DMS53 (cell line): ENCODE data around the gene FAM174C.
A peak's percentile ranks its signal among the peaks of the same experiment; 100 is the strongest.
"Not testable (repeated sequence)": the region's sequence is repeated elsewhere in the genome, so short reads cannot be mapped to it uniquely, and the experiment has no call there.

ENCODE experiments used
- DNase-seq: peaks from one replicate; lab custom pipeline; 2025; lab: John Stamatoyannopoulos, UW

FAM174C gene

DNA sequence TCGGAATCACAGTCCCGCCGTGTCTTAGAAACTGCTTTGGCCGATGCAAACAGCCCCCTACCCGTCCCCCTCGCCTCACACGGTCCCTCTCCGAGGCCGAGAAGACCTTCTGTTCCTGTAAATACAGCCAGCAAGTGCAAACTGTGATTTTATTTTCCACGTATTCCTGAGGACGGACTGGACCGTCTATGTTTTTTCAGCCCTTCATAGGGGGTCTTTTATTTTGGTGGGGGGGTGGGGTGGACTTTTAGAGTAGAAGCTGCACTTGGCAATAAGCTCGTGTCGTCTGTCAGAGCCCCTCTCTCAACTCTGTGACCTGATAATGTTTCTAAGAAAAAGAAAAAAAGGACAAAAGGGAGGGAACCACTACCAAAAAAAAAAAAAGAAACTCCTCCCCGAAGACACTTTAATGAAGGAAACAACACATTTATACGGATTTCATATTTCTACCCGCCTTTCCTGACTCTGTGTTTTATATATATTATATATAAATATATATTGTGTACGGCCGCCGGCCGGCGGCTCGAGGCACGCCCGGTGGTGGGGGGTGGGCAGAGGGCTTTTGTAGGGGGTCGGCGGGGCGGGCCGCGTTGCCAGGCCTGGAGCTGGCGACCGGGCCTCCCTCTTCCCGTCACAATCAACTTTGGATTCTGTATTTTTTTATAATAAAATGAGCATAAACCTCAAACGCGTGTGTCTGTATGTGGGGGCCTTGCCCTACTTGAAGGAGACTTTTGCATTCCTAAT lies 25.6 kb downstream of the FAM174C start:
- DNase-seq: no peak

- DNase-seq: no peak
Measured at GRCh38 chr19:1302533-1303239, 27.4 kb downstream of the FAM174C start.

- peak; percentile 76 for DNase-seq
Measured at GRCh38 chr19:1304197-1304924, 29.0 kb downstream of the FAM174C start.

DNA sequence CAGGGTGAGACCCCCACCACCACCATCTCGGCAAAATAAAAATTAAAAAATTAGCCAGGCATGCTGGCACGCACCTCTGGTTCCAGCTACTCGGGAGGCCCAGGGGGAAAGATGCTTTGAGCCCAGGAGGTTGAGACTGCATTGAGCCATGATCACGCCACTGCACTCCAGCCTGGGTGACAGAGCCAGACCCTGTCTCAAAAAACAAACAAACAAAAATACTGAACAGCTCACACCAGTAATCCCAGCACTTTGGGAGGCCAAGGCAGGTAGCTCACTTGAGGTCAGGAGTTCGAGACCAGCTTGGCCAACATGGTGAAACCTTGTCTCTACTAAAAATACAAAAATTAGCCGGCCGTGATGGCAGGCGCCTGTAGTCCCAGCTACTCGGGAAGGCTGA lies 30.0 kb downstream of the FAM174C start:
- not testable (repeated sequence) for DNase-seq

GRCh38 chr19:1307320-1307719 lies 32.0 kb downstream of the FAM174C start:
- no peak for DNase-seq

GRCh38 chr19:1307755-1308303 lies 32.5 kb downstream of the FAM174C start:
- DNase-seq: peak; percentile 26

DNA sequence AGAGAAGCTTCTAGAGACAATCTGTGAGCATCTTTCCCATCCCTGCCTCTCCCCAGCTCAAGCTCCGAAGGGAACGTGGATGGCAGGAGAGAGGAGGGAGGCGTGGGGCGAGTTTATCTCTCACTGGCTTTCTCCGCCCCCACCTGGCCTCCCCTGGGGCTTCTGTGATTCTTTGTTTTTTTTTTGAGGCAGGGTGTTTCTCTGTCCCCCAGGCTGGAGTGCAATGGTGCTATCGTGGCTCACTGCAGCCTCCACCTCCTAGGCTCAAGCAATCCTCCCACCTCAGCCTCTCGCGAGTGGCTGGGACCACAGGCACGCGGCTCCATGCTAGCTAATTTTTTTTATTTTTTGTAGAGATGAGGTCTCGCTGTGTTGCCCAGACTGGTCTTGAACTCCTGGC lies 33.4 kb downstream of the FAM174C start:
- DNase-seq: no peak

DNA sequence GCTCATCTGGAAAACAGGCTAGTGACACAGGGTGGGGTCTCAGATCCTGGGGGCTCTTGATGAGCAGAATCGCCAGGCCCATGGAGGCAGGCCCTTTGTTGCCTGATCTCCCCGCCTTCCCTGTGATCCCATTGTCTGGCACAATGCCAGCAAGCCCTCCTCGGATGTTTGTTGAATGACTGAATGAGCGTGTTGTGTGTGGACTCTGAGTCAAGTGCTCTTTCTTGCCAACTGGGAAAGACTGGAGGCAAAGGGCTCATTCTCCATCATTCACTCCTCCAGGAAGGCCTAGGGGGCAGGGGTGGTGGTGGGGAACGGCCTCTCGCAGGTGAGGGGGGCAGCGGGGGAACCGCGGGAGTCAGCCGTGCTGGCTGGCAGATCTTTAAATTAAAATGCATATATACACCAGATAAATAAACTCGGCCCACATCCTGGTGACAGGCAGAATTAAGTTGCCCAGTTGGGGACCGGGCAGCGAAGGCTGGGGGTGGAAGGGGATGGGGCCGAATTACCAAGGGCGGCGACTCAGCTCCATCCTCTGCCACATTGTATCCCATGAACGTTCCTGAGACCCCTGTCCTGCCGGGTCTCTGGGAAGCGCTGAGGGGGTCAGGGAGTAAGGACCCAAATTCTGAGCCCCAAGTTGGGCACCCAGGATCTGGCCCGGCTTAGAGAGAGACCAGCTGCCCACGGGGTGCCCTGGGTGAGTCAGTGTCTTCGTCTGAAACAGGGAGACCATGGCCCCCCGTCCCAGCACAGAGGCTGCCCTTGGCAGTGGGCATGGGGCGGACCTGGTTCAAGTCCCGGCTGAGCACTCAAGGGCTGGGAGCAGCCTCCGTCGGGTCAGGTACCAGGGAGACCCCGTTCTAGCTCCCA lies 34.9 kb downstream of the FAM174C start:
- DNase-seq: no peak

GRCh38 chr19:1310853-1311180 lies 35.5 kb downstream of the FAM174C start:
- no peak for DNase-seq

- peak; percentile 59 for DNase-seq
Measured at GRCh38 chr19:1311543-1312091, 36.3 kb downstream of the FAM174C start.

DNA sequence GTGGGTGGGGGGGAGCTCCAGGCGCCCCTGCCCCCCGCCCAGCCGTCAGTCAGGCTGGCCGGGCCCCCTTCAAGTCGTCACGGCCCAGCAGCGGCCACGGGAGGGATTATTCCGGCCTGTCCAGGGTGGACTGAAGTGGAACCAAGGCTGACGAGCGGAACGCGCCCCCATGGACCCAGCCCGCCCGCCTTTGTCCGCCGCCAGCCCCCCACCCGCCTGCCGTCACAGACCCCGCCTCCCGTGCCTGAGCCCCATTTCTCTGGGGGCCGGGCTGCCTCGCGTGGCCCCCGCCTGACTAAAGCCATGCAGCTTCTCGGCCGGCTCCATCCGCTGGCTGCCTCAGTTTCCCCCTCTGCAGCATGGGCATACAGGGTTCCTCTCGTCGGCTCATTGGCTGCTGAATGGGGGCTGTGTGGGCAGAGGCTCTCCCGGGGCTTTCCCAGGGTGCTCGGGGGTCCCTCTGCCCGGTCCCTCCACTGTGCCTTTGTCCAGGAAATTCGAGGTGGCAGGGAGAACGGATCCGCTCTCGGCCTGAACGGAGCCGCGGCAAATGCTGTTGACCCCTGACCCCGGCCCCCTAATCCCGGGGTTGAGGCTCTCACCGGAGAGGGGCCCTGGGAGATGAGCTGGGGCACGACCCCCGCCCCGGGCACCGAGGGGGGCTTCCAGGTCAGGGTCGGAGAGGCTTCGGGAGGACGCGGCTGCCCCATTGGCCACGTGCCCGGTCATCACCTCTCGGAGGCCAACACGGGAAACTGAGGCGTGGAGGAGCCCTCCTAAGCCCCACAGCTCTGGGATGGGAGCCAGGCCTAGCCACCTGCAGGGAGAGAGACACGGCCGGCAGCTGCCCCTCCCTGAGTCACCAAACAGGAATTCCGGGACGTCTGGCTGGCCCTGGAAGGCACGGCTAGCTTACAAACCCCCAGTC lies 37.7 kb downstream of the FAM174C start:
- peak; percentile 81 for DNase-seq

DNA sequence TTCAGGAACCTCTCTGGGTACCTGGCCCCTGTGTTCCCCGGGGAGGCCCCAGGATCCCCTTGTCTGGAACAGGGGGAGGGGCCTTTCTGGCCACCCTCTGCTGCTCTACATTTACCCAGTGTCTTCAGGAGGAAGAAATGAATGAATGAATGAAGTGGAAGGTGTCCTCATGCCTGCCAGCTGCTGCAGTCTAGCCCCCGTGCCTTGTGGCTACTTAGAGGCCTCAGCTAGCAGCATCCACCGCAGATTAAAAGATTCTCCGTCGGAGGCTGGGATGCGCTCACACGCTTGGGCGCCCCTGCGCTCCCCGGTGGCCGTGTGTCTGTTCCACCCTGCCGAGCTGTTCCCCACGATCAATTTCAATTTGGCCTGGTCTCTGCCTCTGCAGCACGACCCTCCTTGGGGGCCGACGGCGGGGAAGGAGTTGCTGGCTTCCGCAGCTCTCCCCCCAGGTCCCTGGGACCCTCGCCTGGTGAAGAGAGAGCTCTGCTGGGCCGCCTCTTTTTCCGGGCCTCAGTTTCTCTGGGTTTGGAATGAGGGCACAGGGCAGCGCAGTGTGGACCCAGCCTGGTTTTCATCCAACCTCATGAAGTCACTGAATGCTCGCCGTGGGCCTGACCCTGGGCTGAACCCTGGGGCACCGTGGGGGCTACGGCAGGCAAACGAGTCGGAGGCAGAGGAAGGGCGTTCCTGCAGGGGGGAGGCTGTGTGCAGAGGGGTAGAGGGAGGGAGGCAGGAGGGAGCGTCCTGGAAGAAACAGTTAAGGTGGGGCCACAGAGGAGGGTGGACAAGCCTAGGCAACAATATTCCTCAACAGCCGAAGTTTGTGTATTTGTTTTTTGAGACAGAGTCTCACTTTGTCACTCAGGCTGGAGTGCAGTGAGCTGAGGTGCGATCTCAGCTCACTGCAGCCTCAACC lies 38.6 kb downstream of the FAM174C start:
- DNase-seq: peak; percentile 65

- peak; percentile 77 for DNase-seq
Measured at GRCh38 chr19:1315470-1316166, 40.3 kb downstream of the FAM174C start.

DNA sequence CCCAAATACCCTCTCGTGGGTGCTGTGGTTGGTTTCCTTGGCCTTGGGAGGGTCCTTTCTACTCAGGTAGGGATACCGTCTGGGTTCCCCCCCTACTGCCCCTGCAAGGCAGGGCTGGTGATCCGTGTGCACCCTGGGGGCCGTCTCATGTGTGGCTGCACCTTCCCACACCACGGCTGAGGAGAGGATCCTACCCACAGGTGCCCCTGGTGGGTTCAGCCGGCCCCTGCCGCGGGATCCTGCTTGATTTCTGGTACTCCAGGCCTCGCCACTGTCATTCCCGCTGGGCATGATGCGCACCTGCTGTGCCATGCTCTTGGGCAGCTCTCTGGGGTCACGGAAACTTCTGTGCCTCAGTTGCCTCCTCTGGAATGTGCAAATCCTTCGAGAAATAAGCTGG lies 41.1 kb downstream of the FAM174C start:
- no peak for DNase-seq

- peak; percentile 63 for DNase-seq
Measured at GRCh38 chr19:1317274-1318003, 42.1 kb downstream of the FAM174C start.

- peak; percentile 61 for DNase-seq
Measured at GRCh38 chr19:1318678-1319471, 43.5 kb downstream of the FAM174C start.

DNA sequence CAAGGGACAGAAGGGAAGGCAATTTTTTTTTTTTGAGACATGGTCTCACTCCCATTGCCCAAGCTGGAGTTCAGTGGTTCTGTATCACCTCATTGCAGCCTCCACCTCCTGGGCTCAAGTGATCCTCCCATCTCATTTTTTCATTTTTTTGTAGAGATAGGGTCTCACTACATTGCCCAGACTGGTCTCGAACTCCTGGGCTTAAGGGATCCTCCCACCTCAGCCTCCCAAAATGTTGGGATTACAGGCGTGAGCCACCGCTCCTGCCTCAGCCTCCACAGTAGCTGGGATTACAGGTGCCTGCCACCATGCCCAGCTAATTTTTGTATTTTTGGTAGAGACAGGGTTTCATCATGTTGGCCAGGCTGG lies 44.9 kb downstream of the FAM174C start:
- not testable (repeated sequence) for DNase-seq
